Measurements from ENCODE around the gene SLC22A23. TPM values are rescaled to one million over a fixed set of nuclear protein-coding genes. Genes with fewer than 3 reads are reported as not detected.

Gene SLC22A23
- polyA plus RNA-seq, 10 donors: 2.8 to 7.8 (median 3.7) TPM

DNA sequence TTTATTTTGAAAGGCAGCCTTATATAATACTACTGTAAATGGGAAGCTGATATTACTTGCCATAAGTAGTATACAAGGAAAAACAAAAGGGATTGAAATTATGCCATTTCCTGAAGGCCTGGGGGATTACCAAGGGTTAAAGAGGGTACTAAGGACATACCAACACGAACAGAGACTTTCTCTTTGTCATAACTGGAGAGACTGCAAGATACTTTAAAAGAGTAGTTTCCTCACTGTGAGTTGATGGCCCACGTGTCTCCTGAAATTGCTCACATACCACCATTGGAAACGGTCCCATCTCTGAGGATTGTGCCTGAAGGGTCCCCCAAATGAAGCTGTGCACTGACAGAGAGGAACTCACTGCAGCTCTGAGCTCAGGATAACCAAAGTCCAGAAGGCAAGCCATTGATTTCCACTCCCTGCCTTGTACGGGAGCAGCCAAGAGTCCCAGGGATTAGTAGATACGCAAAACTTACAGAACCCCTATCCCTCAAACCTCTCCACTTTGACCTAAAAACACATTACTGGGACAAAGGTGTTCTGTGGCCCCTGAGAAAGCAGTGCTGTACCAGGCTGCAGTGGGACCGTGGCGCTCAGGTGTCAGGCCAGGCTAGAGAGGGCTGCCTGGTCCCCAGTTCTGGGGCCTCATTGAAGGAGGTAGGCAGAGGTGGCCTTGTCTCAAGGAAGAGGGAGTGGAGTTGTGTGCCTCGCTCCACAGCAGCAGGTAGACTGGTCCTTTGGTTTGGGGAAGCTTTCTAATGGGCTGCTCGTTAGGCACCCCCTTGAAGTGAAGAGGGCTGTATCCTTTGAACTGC is 182.9 kb downstream of the SLC22A23 start:
- no peak for DNase-seq

DNA sequence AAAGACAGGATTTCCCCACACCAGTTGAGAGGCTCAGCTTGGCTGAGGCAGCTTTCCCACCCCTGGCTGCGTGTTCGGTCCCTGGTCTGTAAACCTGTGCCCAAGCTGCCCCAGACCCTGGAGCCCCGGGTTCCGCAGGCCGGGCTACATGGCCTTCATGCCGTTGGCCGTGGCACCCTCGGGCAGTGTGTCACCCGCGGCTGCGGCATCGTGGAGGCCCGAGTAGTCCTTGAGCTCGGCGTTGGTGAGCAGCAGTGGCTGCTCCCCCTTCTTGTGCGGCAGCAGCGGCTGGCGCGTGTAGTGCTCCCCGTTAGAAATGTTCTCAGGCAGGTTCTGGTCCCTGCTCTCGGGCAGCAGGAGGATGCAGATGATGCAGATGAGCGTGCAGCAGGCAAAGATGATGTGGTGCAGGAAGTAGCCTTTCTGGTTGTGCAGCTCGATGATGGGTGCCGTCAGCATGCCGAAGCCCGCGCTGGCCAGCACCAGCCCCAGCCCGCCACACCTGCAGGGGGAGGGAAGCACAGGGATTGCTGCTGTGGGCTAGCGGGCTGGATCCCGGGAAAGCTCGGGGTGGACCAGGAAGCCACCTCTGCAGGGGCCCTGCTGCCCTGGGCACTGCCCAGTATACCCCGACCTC is 183.8 kb downstream of the SLC22A23 start:
- no peak for DNase-seq

DNA sequence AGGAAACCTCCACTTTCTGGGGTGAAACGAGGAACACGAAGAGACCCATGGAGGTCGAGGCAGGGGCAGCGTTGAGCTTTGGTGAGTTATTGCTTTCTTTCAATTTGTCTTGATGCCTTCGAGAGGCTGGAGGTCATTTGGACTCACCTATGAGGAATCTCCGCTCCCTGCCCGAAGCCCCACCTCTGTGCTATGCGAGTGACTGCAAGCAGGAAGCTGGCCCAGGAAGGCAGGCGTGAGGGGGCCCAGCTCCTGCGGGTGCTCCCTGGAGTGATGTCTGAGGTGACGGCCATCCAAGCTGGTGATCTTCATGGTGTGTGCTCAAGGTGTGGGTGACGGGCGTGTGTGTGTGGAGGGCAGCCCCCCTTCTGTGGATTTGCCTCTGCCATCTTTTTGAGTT is 185.1 kb downstream of the SLC22A23 start:
- no peak for DNase-seq

DNA sequence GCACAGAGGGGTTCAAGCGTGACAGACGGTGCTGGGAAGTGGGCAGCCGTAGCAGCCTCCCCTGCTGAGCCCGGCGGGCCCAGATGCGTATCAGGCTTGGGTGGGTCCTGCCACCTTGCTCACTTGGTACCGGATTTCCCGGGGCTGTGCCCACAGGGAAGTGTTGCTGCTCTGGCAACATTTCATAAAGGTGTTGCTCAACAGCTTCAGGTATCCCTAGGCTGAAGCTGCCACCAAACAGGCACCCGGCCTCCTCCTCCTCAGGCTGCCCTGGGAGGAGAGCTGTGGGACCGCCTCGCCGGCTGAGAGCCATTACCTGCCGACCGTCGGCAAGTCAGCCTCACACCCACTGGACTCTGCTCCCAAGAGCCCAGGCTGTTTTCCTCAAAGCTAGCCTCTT is 186.6 kb downstream of the SLC22A23 start:
- DNase-seq: no peak

DNA sequence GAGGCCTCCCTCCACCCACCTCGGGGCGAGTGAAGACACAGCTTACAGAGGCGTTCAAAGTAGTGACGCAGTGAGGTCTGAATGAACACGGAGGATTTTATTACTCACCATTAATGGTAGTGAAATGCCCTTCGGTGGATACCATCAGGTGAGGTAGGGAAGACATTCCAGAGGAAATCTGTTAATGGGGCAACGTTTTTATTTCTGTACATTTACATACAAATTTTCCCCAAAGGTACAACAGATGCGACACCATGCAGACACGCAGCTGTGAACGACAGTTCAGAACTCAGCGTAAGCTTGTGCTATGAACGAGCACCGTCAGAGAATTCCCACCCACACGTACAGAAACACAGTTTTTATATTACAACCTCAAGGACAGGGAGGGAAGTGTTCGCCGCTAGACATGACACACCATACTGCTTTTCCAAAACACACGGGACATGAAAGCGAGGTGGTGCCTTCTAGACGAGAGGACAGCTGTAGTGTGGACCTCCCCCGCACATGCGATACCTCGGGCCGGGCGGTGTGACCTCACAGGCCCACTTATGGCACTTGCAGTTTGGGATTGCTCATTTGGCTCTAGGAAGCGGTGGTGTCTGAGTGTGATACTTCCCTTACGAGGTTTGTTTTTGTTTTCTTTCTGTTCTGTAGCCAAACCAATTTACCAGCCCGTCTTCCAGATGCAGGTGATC is 187.4 kb downstream of the SLC22A23 start:
- no peak for DNase-seq

DNA sequence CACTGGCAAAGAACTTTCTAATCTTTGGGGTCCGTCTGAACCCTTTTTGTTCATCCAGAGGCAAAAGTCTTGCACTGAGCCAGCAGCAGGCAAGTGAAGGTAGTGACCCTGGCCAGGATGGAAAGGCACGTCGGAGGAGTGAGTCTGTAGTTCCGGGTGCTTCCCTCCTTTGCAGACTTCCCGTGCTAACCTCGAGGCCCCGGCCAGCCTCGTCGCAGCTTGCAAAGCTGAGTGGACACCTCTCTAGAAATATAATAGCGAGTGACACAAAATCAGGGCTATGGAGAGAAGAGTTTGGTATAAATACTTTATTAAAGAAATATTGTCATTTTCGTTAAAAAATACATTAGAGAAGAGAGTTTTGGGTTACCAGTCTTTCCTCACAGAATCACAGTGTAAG is 188.2 kb downstream of the SLC22A23 start:
- no peak for DNase-seq

DNA sequence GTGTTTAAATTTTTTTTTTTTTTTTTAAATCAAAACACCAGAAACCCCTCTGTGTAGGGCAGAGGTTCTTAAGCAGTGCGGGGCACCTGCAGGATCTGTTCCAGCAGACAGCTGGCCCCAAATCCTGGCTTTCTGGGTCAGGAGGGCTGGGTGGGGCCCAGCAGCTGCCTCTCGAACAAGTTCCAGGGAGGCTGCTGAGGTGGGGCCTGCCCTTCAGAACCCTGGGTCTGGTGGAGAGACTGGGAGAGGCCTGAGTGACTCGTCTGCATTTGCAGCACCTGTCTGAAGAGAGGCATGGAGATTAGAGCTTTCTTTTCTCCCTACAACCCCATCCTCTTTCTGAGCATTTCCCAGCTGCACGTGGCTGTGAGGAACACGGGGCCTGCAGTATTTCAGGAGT is 189.7 kb downstream of the SLC22A23 start:
- DNase-seq: no peak

DNA sequence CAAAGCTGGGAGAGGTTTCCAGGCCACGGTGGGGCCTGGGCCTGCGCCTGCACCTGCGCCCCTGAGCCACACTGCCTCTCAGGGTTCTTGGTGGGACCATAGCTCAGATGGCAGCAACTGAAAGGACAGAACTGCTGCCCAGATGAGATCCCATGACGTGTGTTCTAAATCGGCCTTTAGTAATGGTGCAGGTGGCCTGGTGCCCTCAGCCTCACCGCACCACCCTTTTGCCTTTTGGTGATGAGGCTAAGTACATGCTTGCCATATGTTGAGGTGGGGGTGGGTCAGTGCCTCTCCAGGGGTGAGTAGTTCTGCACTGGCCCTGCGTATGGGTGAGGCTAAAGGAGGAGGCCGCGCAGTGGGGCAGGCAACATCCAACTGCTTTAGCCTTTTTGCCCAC is 190.7 kb downstream of the SLC22A23 start:
- no peak for DNase-seq

DNA sequence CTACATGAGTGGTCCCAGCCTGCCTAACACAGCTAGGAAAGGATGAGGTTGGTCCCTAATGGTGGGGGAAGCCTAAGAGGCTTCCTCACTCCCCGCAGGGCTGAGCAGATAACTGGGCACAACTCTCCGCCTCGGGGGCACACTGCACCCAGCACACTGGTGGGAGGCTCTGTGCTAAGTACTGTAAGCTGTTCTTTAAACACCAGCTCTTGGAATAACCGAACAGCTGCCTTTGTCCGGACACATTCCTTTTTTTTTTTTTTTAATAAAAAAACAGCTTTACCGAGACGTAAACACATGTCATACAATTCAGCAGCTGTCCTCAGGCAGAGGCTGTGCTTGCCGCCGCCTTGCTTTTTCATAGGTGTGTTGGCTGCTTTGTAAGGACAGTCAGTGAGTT is 191.2 kb downstream of the SLC22A23 start:
- no peak for DNase-seq

DNA sequence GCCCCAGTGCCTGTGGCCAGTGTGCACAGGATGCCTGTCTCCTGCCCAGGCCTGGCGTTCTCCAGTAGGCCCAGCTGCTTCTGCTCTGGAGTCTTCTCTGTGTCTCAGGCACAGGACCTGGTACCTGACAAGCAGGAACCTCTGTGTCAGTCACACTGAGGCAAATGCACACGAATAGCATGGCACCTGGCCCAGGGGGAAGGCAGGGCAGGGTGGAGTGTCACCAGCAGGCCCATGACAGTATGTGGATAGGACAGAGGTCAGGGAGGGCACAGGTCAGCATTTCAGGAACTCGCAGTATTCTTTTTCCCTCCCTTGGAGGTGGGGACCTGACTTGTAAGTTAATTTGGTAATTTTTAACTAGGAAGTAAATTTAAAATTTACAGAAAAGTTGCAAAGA is 192.5 kb downstream of the SLC22A23 start:
- DNase-seq: no peak

DNA sequence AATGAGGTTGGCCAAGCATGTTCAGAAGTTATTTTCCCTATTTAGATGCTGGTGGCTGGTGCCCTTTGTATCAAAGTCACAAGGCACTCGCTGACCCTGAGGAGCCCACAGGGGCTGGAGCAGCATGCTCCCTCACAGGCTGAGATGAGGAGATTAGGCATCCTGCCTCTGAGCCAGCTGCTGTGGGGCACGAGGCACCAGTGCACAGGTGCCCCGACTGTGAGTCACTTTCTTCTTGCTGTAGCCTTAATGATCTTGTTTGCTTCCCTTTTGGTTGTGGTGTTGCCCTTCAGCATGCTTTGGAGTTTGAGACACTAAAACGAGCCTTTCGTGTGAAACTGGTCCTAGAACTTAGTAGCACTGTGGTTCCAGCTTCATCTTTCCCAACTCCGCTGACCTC is 193.8 kb downstream of the SLC22A23 start:
- no peak for DNase-seq

DNA sequence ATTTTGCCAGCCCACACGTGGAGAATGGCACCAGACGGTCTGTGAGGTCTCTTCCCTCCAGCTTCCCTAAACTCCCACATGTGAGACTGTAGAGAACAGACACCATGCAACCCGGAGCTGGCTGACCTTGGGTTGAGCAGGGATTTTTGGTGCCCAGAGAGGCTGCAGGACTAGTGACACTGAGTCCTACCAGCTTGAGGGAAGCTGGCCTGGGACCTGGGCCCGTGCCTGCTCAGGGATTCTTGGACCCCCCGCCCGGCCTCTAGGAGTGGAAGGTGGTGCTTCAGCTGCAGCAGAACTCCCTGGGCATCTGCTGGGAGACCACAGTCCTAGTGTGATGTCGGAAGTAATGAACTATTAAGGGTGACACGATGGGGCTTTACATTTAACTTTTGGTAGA is 194.9 kb downstream of the SLC22A23 start:
- DNase-seq: no peak

DNA sequence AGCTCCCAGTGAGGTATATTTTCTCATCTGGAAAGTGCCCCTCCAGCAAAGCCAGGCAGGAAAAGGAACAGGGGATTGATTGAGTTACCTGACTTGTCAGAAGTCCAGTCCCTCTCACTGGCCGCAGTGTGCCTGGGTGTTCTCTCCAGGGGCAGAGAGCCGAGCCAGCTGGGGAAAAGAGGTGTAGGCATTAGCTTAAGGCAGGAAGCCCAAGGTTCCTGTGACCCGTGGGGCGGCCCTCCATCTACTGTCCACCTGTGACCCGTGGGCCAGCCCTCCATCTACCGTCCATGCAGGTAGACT is 195.4 kb downstream of the SLC22A23 start:
- no peak for DNase-seq

DNA sequence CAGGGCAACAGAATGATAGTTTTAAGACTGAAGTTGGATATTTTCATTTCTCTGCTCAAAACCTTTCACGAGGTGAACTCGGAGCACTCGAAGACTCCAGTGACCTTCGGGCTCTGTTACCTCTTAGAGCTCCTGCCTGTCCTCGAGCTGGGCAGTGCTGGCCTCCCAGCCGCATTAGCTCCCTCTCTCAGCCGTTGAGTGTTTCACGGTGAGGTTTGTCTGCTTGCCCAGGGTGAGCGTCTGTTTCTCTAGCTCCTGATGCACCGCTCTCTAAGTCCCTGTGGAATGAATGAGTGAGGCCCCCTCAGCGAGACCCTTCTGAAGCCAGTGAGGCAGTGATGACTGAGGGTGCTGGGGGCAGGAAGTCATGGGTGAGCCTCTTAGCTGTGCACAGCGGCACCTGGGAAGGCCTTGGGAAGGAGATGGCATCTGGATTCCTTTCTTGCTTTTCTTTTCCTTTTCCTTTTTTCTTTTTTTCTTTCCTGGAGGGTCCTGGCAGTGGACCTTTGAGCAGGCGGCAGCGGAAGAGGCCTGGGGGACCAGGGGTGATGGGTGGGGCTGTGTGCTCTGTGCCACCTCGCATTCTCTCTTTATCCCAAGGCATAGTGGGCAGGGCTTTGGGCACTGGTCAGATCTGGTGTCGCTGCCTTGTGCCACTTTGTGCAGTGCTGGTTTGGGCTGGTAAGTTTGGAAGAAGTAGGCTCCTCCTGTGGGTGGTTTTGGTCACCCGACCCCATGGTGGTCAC is 195.9 kb downstream of the SLC22A23 start:
- no peak for DNase-seq

DNA sequence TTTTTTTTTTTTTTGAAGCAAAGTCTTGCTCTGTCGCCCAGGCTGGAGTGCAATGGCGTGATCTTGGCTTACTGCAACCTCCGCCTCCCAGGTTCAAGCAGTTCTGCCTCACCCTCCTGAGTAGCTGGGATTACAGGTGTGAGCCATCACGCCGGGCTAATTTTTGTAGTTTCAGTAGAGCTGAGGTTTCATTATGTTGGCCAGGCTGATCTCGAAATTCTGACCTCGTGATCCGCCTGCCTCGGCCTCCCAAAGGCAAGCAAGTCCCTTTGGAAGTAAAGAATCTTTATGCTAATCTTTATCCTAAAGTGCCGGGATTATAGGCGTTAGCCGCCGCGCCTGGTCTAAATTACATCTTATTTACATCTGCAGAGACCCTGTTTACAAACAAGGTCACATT is 196.6 kb downstream of the SLC22A23 start:
- DNase-seq: no peak

DNA sequence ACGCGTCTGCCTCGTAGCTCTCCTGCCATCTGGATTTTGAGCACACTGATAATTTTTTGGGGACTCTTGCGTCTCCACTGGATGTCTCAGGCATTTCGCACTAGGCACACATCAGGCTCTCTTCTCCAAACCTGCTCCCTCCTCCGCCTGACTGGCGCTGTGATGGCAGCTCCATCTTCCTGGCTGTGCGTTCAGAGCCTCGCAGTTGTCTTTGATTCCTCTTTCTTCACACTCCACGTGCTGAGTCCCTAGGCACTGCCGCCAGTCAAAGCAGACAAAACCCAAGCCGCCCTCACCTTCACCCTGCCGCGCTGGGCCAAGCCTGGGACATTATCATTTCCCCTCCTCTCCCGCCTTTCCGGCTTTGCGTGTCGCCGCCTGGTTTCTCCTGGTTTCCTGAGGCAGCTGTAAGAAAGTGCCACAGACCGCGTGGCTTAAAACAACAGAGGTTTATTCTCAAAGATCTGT is 197.3 kb downstream of the SLC22A23 start:
- DNase-seq: peak in 1 of 3 donors; percentile 78

DNA sequence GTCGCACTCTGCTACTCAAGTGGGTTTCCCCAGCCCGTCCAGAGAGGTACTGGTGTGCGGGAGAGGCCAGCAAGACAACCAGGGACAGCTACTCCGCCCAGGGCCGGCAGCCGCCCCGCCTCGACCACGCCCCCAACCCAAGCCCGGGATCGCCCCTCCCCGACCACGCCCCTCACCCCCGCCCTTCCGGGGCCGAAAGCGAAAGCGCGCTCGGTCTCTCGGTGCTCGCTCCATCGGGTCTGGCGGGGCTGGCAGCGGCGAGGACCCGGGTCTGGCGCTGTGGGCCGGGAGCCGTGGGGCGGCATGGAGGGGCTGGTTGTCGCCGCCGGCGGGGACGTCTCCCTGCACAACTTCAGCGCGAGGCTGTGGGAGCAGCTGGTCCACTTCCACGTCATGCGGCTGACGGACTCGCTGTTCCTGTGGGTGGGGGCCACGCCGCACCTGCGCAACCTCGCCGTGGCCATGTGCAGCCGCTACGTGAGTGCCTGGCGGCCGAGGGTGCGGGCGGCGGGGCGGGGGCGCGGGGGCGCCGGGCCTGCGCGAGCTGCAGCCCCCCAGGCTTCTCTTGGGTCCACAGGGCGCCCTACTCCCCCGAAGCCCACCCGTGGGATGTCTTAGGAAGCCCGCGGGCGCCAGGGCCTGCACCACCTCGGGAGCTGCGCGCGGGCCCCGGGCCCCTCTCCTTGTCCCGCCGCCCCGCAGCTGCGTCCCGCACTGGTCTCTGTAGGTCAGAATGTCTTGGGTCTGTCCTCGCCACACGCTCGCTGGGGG is 197.9 kb downstream of the SLC22A23 start, which contains the start of gene PSMG4:
TSS of gene PSMG4 (plus strand) at position 228 of the 771 bp plus-strand sequence. CDS start at position 304, 76 bp downstream.
- peak; percentile 89 to 96 (median 93) for DNase-seq

DNA sequence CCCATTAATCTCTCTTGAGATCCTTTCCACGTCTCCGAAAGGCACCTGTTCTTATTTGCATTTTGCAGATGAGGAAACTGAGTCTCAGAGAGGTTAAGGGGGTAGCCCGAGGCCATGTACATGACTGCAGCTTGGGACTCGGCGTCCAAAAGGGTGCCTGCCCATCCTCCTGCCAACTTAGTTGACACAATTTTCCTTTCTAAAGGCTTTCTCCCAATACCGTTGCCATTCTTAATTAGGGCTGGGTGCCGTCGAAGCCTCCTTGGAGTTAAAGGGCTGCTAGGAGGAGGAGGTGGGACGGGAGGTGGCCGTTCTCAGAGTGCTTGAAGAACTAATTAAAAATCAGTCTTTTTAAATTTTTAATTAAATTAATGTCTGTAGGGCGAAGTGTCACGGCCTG is 198.6 kb downstream of the SLC22A23 start:
- DNase-seq: no peak

DNA sequence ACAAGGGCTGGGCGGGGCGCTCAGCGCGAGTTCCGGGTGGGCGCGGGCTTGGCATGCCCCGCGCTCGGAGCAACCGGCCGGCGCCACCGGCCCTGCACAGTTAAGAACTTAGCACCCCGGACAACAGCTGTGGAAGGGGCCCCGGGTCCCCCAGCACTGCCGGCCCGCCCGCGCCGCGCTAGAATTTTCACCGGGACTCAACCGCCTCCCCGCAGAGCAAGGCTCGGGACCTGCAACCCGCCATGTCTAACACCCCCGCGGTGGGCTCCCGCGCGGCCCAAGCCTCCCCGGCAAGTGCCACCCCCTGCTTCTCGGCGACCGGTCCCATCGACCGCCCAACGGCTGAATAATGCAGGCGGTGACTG is 203.3 kb downstream of the SLC22A23 start:
- DNase-seq: no peak

DNA sequence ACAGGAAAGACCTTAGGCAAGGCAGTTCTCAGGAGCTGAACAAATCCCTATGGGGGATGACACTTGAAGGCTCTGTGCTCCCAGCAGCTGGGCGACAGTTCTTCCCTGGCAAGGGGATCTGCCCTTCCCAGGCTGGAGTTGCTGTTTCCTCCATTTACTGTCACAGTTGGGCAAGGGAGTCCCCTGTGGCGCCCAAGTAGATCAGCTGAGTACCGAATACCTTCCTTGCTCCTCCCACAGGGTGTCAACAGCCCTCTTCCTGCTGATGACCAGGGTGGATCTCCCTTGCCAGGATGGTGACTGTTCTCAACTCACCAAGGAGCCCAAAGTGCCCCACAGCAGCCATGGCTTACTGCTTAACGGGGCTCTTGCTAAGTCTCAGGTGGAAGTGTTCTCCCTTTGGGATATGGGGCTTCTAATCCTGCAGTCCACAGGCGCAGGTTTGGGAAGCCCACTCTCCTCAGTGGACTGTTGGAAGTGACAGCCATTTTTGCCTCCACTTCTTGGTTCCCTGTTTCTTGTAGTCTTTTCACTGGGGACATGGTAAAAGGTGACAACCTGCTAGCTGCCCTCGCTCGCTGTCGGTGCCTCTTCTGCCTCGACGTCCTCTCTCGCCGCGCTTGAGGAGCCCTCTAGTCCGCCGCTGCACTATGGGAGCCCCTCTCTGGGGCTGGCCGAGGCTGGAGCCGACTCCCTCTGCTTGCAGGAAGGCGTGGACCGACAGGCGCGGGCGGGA is 203.8 kb downstream of the SLC22A23 start:
- DNase-seq: no peak

DNA sequence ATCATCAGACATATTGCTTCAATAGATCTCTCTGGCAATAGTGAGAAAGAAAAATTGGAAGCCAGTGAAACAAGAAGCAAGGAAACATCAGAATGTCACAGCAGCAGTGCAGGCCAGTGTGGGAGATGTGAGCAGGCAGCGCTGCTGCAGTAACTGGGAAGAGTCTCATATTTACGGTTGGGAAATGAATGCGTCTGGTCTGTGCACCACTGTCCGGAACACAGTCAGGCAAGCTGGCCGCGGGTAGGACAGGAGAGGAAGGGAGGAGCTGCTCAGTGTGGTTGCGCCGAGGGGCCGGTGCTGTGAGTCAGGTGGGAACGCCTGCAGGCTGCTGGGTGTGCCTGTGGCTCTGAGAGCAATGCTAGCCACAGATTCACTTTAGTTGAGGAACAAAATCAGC is 204.5 kb downstream of the SLC22A23 start:
- DNase-seq: no peak
